Prostate gland (tissue), 2 donors: ENCODE results near the gene PDHX.

ENCODE experiments used
- CTCF ChIP-seq, 4 experiments: fragments of 200-600 bp in 2 of 4; fragments of 450-650 bp in 2 of 4; sonication (generic) in 2 of 4; IDR thresholded peaks; 1 replicate in 3 of 4; 2 replicates in 1 of 4; pipeline ENCODE4 v1.5.1; 2016 to 2019; ENCODE audit warnings: antibody characterized with exemption in 4 of 4, mild to moderate bottlenecking in 2 of 4, moderate library complexity in 2 of 4
- POLR2AphosphoS5 ChIP-seq: sonication (generic); formaldehyde crosslinking; IDR thresholded peaks from one replicate; pipeline ENCODE4 v1.6.1; 2017; ENCODE audit warnings: antibody characterized with exemption

DNA sequence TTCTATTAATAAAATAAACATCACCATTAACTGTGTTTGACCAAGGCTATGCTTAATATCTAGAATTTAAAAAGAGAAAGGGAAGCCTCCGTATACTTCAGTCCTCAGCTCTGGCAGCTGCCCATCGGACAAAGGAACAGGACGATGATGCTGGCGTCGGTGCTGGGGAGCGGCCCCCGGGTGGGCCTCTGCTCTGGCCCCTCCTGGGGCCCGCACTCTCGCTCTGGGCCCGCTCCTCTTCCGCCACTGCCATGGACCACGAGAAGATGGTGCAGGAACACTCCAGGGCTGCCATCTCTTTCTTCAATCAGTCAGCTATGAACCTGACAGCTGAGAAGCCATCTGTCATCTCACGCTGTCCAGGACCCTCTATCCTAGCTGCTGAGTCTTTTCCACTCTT is 25.3 kb downstream of the PDHX start:
- no peak for TF ChIP-seq POLR2AphosphoS5
- no peak for TF ChIP-seq CTCF (IDR thresholded peaks at IDR 0.05)
